ENCODE data around the gene ZDHHC3.

ZDHHC3 gene

DNA sequence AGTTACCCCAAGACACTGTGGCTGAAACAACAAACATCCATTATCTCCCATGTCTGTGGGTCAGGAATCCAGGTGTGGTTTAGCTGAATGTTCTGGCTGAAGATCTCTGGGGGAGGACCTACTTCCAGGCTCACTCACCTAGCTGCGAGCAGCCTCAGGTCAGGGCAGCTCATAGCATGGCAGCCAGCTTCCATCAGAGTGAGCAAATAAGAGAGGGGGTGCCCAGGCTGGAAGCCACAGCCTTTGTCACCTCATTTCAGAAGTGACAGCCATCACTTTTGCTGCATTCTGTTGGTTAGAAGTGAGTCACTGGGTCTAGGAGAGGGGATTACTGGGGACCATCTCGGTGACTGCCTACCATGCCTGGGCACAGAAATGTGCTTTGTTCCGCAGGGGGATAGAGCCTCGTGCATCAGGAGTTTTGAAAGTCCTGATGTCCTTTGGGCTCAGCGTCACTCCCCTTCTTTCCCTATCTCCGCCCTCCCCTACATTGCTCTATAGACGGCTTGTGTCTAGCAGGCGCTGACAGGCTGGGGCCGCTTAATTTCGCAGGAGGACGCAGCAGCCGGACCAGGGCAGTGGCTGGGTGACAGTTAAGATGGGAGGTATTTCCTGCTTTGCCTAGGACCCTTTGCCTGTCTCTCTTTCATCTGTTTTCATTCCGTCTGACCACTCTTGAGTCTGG, 76.1 kb downstream of the ZDHHC3 start:
- DNase-seq (ENCODE audit: low read depth in 2 of 2, low spot score in 1 of 2), result no peak

DNA sequence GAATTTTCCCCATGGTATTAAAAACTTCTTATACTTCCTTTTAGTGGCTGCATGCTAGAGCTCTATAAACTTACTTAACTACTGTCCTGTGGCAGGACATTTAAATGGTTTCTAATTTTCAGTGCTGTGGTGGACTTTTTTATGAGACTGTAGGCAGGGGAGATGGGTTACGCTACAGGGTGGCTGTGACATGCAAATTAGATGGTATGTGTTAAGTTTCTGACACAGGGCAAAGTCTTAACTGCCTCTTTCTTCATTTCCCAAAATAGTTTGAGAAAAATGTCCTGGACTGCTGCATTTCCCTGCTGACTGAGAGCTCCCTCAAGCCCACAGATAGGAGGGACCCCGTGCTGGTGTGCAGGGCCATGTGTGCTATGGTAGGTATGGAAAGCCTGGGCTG, 79.5 kb downstream of the ZDHHC3 start:
- DNase-seq (ENCODE audit: low read depth in 2 of 2, low spot score in 1 of 2), result no peak

DNA sequence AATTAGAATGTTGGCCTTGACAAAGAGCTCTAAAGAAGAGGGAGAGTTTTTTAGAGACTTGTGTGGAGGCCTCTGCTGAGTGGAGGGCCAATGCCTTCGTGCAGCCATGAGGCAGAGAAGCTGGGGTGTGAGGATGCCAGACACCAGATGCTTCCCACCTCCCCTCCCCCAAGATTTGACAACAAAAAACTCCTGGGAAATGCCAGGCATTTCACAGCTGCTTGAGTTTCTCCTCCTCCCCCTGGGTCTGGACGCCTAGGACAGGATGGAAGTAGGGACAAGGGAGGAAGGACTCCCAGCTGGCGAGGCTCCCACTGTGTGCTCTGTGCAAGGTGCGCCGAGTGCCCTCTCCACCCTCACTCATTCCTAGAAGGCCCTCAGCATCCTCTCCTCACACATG, 81.5 kb downstream of the ZDHHC3 start:
- no peak for DNase-seq (ENCODE audit: low read depth in 2 of 2, low spot score in 1 of 2)

DNA sequence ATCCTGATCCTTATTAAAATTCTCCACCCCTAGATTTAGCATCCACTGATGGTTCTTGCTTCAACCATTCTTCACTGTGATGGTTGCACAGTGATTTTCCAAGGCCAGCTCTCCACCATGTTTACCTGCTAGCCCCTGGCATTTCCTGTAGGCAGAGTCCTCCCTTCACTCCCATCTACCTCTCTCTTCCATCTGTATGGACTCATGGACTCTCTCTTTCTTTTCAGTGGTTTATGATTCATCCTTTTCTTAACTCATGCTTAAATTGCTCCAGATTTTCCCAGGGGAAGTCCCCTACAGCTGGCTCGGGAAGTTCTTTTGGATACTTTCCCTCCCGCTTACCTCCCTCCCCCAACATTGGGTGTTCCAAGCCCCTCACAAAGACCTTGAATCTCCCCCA, 82.9 kb downstream of the ZDHHC3 start:
- no peak for DNase-seq (ENCODE audit: low read depth in 2 of 2, low spot score in 1 of 2)

DNA sequence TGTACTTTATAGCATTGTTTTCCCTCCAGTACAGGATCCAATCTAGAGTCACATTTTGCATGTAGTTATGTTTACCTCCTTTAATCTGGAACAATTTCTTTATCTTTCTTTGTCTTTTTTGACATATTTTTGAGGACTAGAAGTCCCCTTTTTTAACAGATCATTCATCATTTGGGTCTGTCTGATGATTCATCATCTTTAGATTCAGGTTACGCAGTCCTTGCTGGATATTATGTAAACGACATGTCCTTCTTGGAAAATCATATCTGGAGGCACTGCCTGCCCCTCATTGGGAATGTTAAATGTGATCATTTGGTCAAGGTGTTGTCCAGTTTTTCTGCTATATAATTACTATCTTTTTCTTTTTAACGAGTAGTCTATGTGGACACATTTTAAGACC, 83.3 kb downstream of the ZDHHC3 start:
- no peak for DNase-seq (ENCODE audit: low read depth in 2 of 2, low spot score in 1 of 2)

DNA sequence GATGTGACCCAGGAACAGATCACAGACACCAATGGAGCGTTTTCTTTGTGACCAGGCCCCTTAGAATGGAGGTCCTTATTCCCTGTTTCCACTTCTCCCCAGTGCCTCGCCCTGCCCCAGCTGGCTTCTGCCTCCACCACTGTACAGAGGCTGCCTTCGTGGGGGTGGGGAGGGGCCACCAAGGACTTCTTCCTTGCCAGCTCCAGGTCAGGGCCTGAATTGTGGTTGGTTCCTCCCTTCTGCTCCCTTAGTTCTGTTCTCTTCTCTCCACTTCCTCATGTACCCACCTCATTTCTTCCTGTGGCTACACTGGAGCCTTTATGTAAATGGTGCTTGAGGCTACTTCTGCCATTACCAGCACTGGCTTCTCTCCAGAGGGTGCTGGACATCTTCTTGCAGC, 85.1 kb downstream of the ZDHHC3 start:
- DNase-seq (ENCODE audit: low read depth in 2 of 2, low spot score in 1 of 2), result no peak

DNA sequence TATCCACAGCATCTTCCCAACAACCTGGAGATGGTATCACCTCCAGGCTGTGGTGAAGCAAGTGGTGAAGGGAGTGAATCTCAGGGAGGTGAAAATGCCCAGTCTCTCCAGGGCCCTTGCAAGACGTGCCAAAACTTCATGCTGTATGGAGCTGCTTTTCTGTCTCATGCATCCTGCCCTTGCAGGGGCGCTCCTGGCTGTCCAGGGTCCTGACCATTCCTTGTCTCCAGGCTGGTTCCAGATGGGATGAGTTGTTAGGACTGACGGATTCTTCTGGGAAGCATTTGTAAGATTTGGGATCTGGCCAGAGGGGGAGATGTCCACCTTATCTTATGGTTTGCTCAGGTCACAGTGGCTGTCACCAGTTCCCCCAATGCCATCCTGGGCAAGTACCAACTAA, 85.7 kb downstream of the ZDHHC3 start:
- DNase-seq (ENCODE audit: low read depth in 2 of 2, low spot score in 1 of 2), result no peak

DNA sequence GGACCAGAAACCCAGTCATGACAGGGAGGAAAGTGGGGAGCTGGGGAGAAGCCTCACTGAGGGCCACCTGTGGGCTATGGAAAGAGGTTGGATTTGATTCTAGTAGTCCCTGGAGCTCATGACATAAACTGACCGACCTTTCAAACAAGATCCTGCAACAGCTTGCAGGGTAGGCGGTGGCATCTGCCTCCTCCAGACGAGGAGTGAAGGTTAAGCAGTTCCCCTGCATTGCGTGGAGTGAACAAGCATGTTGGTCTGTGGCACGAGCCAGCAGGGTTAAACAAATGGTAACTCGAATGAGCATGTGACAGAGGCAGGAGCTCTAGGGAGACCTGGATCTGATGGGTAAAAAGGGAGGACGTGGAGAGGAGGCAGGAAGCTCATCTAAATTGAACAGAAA, 88.9 kb downstream of the ZDHHC3 start:
- DNase-seq (ENCODE audit: low read depth in 2 of 2, low spot score in 1 of 2), result no peak

DNA sequence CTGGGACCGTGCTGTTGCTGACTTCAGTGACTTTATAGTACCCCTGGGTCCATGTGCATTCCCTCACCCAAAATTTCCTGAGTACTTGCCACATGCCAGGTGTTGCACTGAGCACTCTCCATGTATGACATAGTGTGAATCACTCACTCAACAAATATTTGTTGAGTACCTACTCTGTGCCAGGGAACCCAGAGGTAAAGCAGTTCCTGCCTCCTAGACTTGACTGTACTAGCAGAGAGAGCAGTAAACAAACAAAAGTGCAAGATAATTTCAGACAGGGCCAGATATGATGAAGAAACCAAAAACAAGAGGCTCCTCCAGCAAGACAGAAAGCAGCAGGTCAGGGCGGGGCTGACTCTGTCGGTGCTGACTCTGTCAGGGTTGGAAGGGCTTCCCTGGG, 89.4 kb downstream of the ZDHHC3 start:
- DNase-seq (ENCODE audit: low read depth in 2 of 2, low spot score in 1 of 2), result no peak

DNA sequence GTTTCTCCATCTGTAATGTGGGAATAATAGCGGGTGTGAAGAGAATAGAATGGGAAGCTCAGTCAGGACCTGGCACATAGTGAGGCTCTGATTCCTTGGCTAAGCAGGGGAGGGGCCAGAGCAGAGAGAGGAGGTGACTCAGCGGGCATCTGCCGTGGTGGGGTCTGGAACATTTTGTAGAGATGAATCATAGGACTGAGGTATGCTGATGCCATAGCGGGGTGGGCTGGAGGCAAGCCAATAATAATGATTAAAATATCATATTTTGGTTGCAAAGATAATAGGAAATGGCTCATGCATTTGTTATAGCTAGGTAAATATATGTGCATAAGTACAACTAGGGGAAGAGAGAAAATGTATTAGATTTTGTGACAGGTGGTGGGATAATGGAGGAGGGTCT, 90.4 kb downstream of the ZDHHC3 start:
- no peak for DNase-seq (ENCODE audit: low read depth in 2 of 2, low spot score in 1 of 2)

DNA sequence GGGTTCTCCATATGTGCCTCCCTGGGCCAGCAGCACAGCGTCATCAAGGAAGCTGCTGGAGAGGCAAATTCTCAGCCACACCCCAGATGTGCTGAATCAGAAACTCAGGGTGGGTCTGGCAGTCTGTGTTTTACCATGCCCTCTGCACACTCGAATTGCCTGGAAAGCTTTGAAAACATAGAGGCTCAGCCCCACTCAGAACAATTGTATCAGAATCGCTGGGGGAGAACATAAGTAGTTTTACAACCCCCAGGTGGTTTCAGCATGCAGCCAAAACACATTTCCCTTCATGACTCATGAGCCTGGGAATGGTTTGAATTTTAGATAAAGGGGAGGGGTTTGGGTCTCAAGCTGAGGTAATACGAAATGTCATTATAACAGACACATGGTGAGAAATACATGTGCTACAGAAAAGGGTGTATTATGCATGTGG, 92.0 kb downstream of the ZDHHC3 start:
- DNase-seq (ENCODE audit: low read depth in 2 of 2, low spot score in 1 of 2), result no peak

DNA sequence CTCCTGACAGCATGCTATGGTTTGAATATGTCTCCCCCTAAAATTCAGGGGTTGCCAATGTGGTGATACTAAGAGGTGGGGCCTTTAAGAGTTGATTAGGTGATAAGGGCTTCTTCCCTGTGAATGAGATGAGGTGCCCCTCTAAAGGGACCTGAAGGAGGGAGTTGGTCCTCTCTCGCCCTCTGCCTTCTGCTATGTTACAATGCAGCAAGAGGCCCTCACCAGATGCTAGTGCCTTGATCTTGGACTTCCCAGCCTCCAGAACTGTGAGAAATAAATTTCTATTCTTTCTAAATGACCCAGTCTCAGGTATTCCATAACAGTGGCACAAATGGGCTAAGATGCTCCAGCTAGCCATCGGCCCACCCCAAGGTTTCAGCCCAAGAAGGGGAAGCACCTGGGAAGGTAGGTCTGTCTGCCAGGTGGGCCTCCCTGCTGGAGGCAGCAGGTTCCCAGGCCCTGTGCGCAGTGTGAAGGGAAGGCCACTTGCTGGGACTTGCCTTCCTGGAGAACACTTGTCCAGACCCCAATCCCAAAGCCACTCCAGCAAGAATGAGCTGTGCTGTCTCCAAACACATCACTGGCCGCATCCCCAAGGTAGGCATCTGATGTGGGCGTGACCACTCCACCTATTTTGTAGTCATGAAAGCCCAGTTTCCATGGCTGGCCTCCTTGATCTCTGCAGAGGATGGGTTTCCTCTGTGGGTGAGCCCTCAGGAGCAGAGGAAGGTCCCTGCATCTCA, 92.6 kb downstream of the ZDHHC3 start:
- DNase-seq (ENCODE audit: low read depth in 2 of 2, low spot score in 1 of 2), result no peak

DNA sequence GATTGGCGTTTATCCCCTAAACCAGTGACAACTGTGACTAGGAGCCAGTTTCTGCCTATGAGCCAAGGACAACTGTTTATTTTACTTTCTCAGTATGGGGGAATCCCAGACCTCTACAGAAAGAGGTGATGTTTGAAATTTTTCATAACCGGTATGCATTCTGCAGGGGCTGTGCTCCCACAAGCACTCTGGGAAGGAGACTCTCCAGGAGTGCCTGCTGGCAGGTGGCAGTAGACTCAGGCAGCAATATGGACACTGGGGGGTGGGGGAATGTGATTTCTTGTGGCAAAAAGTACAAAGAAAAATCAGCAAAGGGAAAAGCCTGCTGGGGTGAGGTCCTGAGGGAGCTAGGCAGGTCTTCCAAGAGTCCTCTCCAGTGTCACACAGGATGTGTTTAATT, 95.7 kb downstream of the ZDHHC3 start:
- DNase-seq (ENCODE audit: low read depth in 2 of 2, low spot score in 1 of 2), result no peak

DNA sequence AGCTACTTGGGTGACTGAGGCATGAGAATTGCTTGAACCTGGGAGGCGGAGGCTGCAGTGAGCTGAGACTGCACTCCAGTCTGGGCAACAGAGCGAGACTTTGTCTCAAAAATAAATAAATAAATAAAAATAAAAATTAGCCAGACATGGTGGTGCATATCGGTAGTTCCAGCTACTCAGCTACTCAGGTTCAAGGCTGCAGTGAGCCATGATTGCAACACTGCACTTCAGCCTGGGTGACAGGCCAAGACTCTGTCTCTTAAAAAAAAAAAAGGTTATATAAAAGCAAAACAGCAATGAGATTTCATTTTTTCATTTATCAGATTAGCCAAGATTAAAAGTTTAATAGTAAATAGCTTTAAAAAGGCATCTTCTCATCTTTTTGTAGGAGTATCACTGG, 98.6 kb downstream of the ZDHHC3 start:
- no peak for DNase-seq (ENCODE audit: low read depth in 2 of 2, low spot score in 1 of 2)

DNA sequence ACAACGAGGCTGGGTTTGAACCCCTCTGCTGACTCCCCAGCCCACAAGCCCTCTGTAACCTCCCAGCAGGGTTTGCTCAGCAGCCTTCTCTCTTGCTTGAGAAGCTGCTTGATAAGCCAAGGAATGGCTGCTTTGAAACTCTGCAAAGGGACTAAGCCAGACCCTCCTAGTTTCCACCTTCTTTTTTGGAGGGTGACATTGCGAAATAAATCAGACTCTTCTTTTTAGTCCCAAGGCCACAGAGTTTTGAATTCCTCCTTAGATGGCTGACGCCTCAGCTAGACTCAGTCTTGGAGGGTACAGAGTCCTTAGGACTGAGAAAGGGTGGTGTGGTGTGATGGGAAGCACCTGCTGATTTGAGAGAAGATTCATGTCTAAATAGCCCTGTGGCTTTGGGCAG, 100.4 kb downstream of the ZDHHC3 start:
- DNase-seq (ENCODE audit: low read depth in 2 of 2, low spot score in 1 of 2), result no peak

Measured in stimulated activated CD8-positive, alpha-beta memory T cell treated with anti-CD3 and anti-CD28 coated beads, Interleukin-4, amount 100 ng/mL, for 1 hour (primary cell).